H1 (cell line): ENCODE results near the gene ZBTB33. TPM values are rescaled to one million over a fixed set of nuclear protein-coding genes. Genes with fewer than 3 reads are reported as not detected.

Source experiments
- FOSL1 ChIP-seq: IDR thresholded peaks from 2 replicates; pipeline ENCODE4 v1.6.1; 2011; ENCODE audit warnings: mild to moderate bottlenecking, low read depth, low read length, moderate library complexity; ENCODE audit not compliant: insufficient read depth
- JUND ChIP-seq: IDR thresholded peaks from 2 replicates; pipeline ENCODE4 v1.6.1; 2011; ENCODE audit warnings: mild to moderate bottlenecking, improper control_type of control experiment, low read length
- RNF2 ChIP-seq: fragments of 200-900, 300-1000 bp; sonication (generic); IDR thresholded peaks from 2 replicates; pipeline ENCODE4 v1.7.1; 2016; ENCODE audit warnings: borderline replicate concordance, low read depth, mild to moderate bottlenecking, antibody characterized with exemption, low read length; ENCODE audit not compliant: poor library complexity, severe bottlenecking; ENCODE audit errors: missing control alignments
- SIRT6 ChIP-seq: IDR thresholded peaks from one replicate; pipeline ENCODE4 v1.7.1; 2012; ENCODE audit warnings: low read length, inconsistent platforms
- TAF1 ChIP-seq: IDR thresholded peaks from 2 replicates; pipeline ENCODE4 v1.6.1; 2011; ENCODE audit warnings: mild to moderate bottlenecking, low read depth, low read length
- polyA plus RNA-seq, 7 experiments: library from polyadenylated mRNA; depleted of rRNA in 3 of 7; stranded (reverse) in 5 of 7; unstranded in 2 of 7; fragments of >200 nt in 5 of 7; fragments of 200-250 nt in 2 of 7; gene quantifications; 1 replicate in 5 of 7; 2 replicates in 1 of 7; 4 replicates in 1 of 7; pipeline versions ENCODE4 v1.2.1 to v1.2.3, GENCODE V29; 2011 to 2013; ENCODE audit warnings: missing spikeins in 2 of 7, mixed read lengths in 2 of 7
- total RNA-seq: library from RNA; stranded (reverse); fragmentation: NEBNext Ultra II Directional; extraction: Animal tissue kit (Norgen Biotek cat#: 25700); gene quantifications from 2 replicates; pipeline ENCODE4 v1.2.1, GENCODE V29; 2021

The ZBTB33 gene
- total and polyA plus RNA-seq, 2 of the 8 experiments (the other 6 are each of a cell fraction or from before 2014, with no cell fraction given), result 3.4 to 14.9 TPM

DNA sequence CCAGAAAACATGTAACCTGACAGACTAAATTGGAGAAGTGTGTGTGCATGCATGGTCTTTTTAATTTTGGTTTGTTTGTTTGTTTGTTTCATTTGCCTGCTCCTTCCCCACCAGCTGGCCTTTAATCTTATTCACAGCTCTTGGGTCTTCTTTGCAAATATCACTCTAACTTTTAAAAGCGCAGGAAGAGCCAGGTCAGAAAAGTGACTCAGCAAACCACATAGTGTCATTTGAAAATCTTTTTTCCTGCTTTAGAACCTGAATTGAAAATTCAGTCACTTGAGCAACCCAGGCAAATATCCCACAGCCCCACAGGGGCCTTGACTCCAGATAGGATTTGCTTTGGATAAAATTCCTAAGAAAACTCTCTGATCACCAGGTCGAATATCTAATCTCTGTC is 56.0 kb downstream of the ZBTB33 start (continued):
- no peak for TF ChIP-seq RNF2
- no peak for TF ChIP-seq TAF1
- TF ChIP-seq JUND, result no peak
- TF ChIP-seq FOSL1, result no peak
- no peak for TF ChIP-seq SIRT6

Other genes starting within 250 kb of the ZBTB33 start
- not detected in 2 replicates for gene RHOXF2B, start 173.1 kb upstream of the ZBTB33 start, total RNA-seq
- not detected in 2 replicates for gene RHOXF2B, start 173.1 kb upstream of the ZBTB33 start, polyA plus RNA-seq (2011; rRNA removed)
- not detected in 2 replicates for gene RHOXF1, start 134.9 kb upstream of the ZBTB33 start, total RNA-seq
- gene RHOXF1, start 134.9 kb upstream of the ZBTB33 start, polyA plus RNA-seq (2011; rRNA removed), result not detected in 2 replicates
- gene RHOXF2, start 92.2 kb upstream of the ZBTB33 start, total RNA-seq, result not detected in 2 replicates
- gene RHOXF2, start 92.2 kb upstream of the ZBTB33 start, polyA plus RNA-seq (2011; rRNA removed), result not detected in 2 replicates
- 0.23 and 0.73 TPM in 2 replicates for gene TMEM255A, start 60.6 kb downstream of the ZBTB33 start, total RNA-seq
- 1.1 and 2.3 TPM in 2 replicates for gene TMEM255A, start 60.6 kb downstream of the ZBTB33 start, polyA plus RNA-seq (2011; rRNA removed)
- gene ATP1B4, start 111.3 kb downstream of the ZBTB33 start, total RNA-seq, result not detected in 2 replicates
- gene ATP1B4, start 111.3 kb downstream of the ZBTB33 start, polyA plus RNA-seq (2011; rRNA removed), result not detected in 2 replicates
- 29.9 and 31.4 TPM in 2 replicates for gene LAMP2, start 218.5 kb downstream of the ZBTB33 start, total RNA-seq
- 14.3 and 21.2 TPM in 2 replicates for gene LAMP2, start 218.5 kb downstream of the ZBTB33 start, polyA plus RNA-seq (2011; rRNA removed)